ENCODE data around the gene BARX1. TPM values are rescaled to one million over a fixed set of nuclear protein-coding genes. Genes with fewer than 3 reads are reported as not detected.
A peak's percentile ranks its signal among the peaks of the same experiment; 100 is the strongest.

BARX1 gene
- polyA plus RNA-seq, 1 donor from 2014 or later: not detected

GRCh38 chr9:93951655-93952118, 3.5 kb downstream of the BARX1 start:
- no peaks in the 10 kb centered on the region for H3K36me3 ChIP-seq (ENCODE audit: insufficient read depth, low read length)
- H3K27me3 ChIP-seq (ENCODE audit: insufficient read depth, low read depth, low read length): peaks cover 95% of the 10 kb centered on the region
- H3K9ac ChIP-seq (ENCODE audit: low read length): no peak overlapping the region
- peaks cover 3% of the 10 kb centered on the region for H3K9me3 ChIP-seq (ENCODE audit: low read length)
- H4K20me1 ChIP-seq (ENCODE audit: insufficient read depth): no peaks in the 10 kb centered on the region
- no peak overlapping the region for H3K4me2 ChIP-seq (ENCODE audit: low read length)
- H3K27ac ChIP-seq (ENCODE audit: low read length): no peak overlapping the region
- no peaks in the 10 kb centered on the region for H3F3A ChIP-seq (ENCODE audit: insufficient read depth, low read length, poor library complexity, severe bottlenecking)
- no peak overlapping the region for H3K4me3 ChIP-seq (ENCODE audit: low read length)
- no peak for TF ChIP-seq MXI1 (conservative IDR thresholded peaks at IDR 0.05; ENCODE audit: poor library complexity, severe bottlenecking)
- H3K79me2 ChIP-seq (replicated peaks; ENCODE audit: insufficient read depth, low read length): no peaks in the 10 kb centered on the region
- no peak overlapping the region for H2AFZ ChIP-seq (ENCODE audit: low read depth, low read length)
- no peaks in the 10 kb centered on the region for H3K9me2 ChIP-seq (ENCODE audit: insufficient read depth, low read length)

- Histone ChIP-seq H3K4me2 (ENCODE audit: low read length) (no peak overlapping the region), H3K27ac (ENCODE audit: low read length) (no peak overlapping the region), H3K9ac (ENCODE audit: low read length) (no peak overlapping the region), H3K27me3 (ENCODE audit: insufficient read depth, low read depth, low read length) (peaks cover 95% of the 10 kb centered on the region), H3K36me3 (ENCODE audit: insufficient read depth, low read length) (no peaks in the 10 kb centered on the region), H3F3A (ENCODE audit: insufficient read depth, low read length, poor library complexity, severe bottlenecking) (no peaks in the 10 kb centered on the region), H4K20me1 (ENCODE audit: insufficient read depth) (no peaks in the 10 kb centered on the region), H3K9me3 (ENCODE audit: low read length) (peaks cover 3% of the 10 kb centered on the region), H3K79me2 (replicated peaks; ENCODE audit: insufficient read depth, low read length) (no peaks in the 10 kb centered on the region), H3K4me3 (ENCODE audit: low read length) (no peak overlapping the region), H3K9me2 (ENCODE audit: insufficient read depth, low read length) (no peaks in the 10 kb centered on the region), H2AFZ (ENCODE audit: low read depth, low read length) (no peak overlapping the region)
- TF ChIP-seq POLR2AphosphoS5 (IDR thresholded peaks at IDR 0.05) (no peak), EZH2 (IDR thresholded peaks at IDR 0.05; ENCODE audit: borderline replicate concordance, insufficient read depth, low read length, poor library complexity, severe bottlenecking) (peak; percentile 70)
Measured at GRCh38 chr9:93950619-93951601, 4.2 kb downstream of the BARX1 start.

DNA sequence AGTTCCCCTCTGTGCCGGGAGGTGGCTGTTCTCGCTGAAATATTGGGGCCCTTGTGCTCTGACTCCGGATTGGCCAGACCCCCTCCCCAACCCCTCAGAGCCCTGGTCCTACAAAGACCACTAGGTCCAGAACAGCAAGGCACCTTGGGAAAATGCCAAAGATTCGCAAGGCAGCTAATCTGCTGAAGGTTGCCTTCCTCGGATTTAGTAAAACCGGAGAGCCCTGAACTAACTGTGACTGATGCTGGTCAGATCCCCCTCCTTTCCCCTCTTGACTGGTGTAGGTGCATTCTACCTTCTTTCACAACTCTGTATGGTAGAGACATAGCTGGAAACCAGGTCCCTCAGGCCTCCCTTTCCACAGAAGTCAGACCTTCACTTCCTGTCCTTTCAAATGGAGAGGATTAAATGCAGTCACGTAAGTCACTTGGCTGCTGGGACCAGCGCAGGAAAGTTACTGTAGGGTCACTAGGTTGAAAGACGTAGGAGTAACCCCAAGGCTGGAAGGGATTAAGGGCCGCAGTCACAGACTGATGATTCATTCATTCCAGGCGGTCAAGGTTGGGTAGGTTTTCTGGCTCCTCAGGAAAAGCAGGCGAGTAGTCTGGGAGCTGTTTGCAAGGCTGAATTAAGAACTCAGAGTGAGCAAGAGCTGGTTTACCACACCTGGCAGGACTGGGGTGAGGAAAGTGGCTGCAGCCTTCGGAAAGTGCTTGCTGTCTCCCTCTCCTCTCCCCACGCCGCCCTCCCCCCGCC, 5.3 kb downstream of the BARX1 start:
- H3K27ac ChIP-seq (ENCODE audit: low read length): no peak overlapping the region
- H3K27me3 ChIP-seq (ENCODE audit: insufficient read depth, low read depth, low read length): peaks cover 98% of the 10 kb centered on the region
- H3K4me2 ChIP-seq (ENCODE audit: low read length): no peak overlapping the region
- H3K4me3 ChIP-seq (ENCODE audit: low read length): no peak overlapping the region
- H3K9me3 ChIP-seq (ENCODE audit: low read length): peaks cover 3% of the 10 kb centered on the region
- TF ChIP-seq REST (IDR thresholded peaks at IDR 0.05; ENCODE audit: borderline replicate concordance) (no peak), EZH2 (IDR thresholded peaks at IDR 0.05; ENCODE audit: borderline replicate concordance, insufficient read depth, low read length, poor library complexity, severe bottlenecking) (no peak), SMC3 (conservative IDR thresholded peaks at IDR 0.05; ENCODE audit: poor library complexity) (no peak), CTCF (IDR thresholded peaks at IDR 0.05; ENCODE audit: poor library complexity, severe bottlenecking) (no peak), POLR2AphosphoS5 (IDR thresholded peaks at IDR 0.05) (no peak), MXI1 (conservative IDR thresholded peaks at IDR 0.05; ENCODE audit: poor library complexity, severe bottlenecking) (no peak), EP300 (conservative IDR thresholded peaks at IDR 0.05; ENCODE audit: poor library complexity, severe bottlenecking) (no peak), RAD21 (conservative IDR thresholded peaks at IDR 0.05) (no peak), TAF1 (IDR thresholded peaks at IDR 0.05; ENCODE audit: low read depth) (no peak)
- H4K20me1 ChIP-seq (ENCODE audit: insufficient read depth): no peaks in the 10 kb centered on the region
- no peak overlapping the region for H2AFZ ChIP-seq (ENCODE audit: low read depth, low read length)
- H3K79me2 ChIP-seq (replicated peaks; ENCODE audit: insufficient read depth, low read length): no peaks in the 10 kb centered on the region
- no peaks in the 10 kb centered on the region for H3K36me3 ChIP-seq (ENCODE audit: insufficient read depth, low read length)
- H3K9ac ChIP-seq (ENCODE audit: low read length): no peak overlapping the region
- H3F3A ChIP-seq (ENCODE audit: insufficient read depth, low read length, poor library complexity, severe bottlenecking): no peaks in the 10 kb centered on the region
- no peaks in the 10 kb centered on the region for H3K9me2 ChIP-seq (ENCODE audit: insufficient read depth, low read length)

Data from neural cell (in vitro differentiated cells).